ENCODE results near the gene RUVBL2. TPM values are rescaled to one million over a fixed set of nuclear protein-coding genes. Genes with fewer than 3 reads are reported as not detected.

The RUVBL2 gene
- total RNA-seq, 1 experiment from 2014 or later: 270 TPM

- ChIA-PET RAD21 (ENCODE audit: low non-redundant PET in 1 of 2, low total read pairs in 2 of 2, uncharacterized antibody in 2 of 2, unreplicated experiment in 2 of 2) (no interaction called here), POLR2A (interaction anchor here (0.6 to 1.5 kb wide), 6 partner anchors 9 to 89 kb away, joined by 3 to 12 read pairs (median 4); partner anchors contain the start of genes DHDH, GYS1, NUCB1 and PPP1R15A), CTCF (interaction anchor here (1.2 to 1.3 kb wide), 2 partner anchors 9 to 32 kb away, joined by 3 to 8 read pairs; partner anchors contain the start of gene RUVBL2)
- ATAC-seq (no peak), DNase-seq (ENCODE audit: low read depth, low spot score) (no peak)
- Histone ChIP-seq H3K79me2 (ENCODE audit: insufficient read depth, low read length) (peaks cover 14% of the 10 kb centered on the region), H3K27me3 (ENCODE audit: insufficient read depth, low read length) (no peaks in the 10 kb centered on the region), H3K9ac (ENCODE audit: low read length) (no peak overlapping the region), H3K4me2 (ENCODE audit: low read length) (peak overlapping the region; percentile 83; the same call in 1 of the 2 replicates), H2AFZ (ENCODE audit: low read depth, low read length, poor library complexity, severe bottlenecking) (no peak overlapping the region), H4K20me1 (ENCODE audit: insufficient read depth) (peaks cover 3% of the 10 kb centered on the region; the same call in 1 of the 2 replicates), H3K9me2 (ENCODE audit: insufficient read depth) (no peaks in the 10 kb centered on the region), H3K27ac (ENCODE audit: low read depth, low read length) (peak overlapping the region; percentile 98), H3K4me3 (replicated peaks in 1 of 2; ENCODE audit: low read depth in 1 of 2, low read length in 2 of 2) (no peak overlapping the region), H3K9me3 (ENCODE audit: control insufficient read depth in 1 of 2, insufficient read depth in 1 of 2, low read depth in 1 of 2, low read length in 2 of 2) (no peaks in the 10 kb centered on the region), H3K4me1 (ENCODE audit: control insufficient read depth in 1 of 2, insufficient read depth in 2 of 2, low read length in 2 of 2) (peaks cover 35 to 51% of the 10 kb centered on the region in 2 experiments), H3K36me3 (ENCODE audit: control insufficient read depth in 1 of 2, insufficient read depth in 2 of 2, low read length in 2 of 2) (peaks cover 0 to 7% of the 10 kb centered on the region in 2 experiments; a peak in 1 of 4 replicates)
- TF ChIP-seq EZH2phosphoT487 (IDR thresholded peaks at IDR 0.05; ENCODE audit: borderline replicate concordance) (no peak), CEBPB (IDR thresholded peaks at IDR 0.05; ENCODE audit: low read depth) (no peak), EZH2 (IDR thresholded peaks at IDR 0.05) (no peak), ELF1 (IDR thresholded peaks at IDR 0.05; ENCODE audit: borderline replicate concordance, low read depth) (no peak), EGR1 (IDR thresholded peaks at IDR 0.05; ENCODE audit: low read depth) (no peak), MAX (IDR thresholded peaks at IDR 0.05) (no peak), SP1 (IDR thresholded peaks at IDR 0.05; ENCODE audit: low read depth) (no peak), CTCF (IDR thresholded peaks at IDR 0.05 in 2 of 3, conservative IDR thresholded peaks at IDR 0.05 in 1 of 3; ENCODE audit: borderline replicate concordance in 1 of 3, insufficient read depth in 1 of 3, low read depth in 2 of 3, low read length in 2 of 3) (no peak), POLR2A (IDR thresholded peaks at IDR 0.05; ENCODE audit: borderline replicate concordance, extremely low read depth, insufficient read depth, insufficient read length) (no peak), ZNF274 (IDR thresholded peaks at IDR 0.05; ENCODE audit: low read depth, low read length) (no peak), TCF7L2 (IDR thresholded peaks at IDR 0.05; ENCODE audit: borderline replicate concordance, extremely low read depth, insufficient read depth, insufficient read length) (no peak)
- intact Hi-C loops (cut with micrococcal nuclease): no loop called here
- no TSS peak for BruUV-seq (replicated peaks)
Observed at GRCh38 chr19:48961051-48961649, 32.5 kb upstream of the RUVBL2 start.
